SK-N-SH (cell line): ENCODE measurements around the gene TRAF5.

ENCODE experiments used
- SMC3 ChIP-seq: IDR thresholded peaks from 2 replicates; pipeline ENCODE4 v1.6.1; 2012; ENCODE audit warnings: low read depth, low read length, improper control_type of control experiment
- TF ChIP-seq, protein P1 (sequence below): fragments of 200-600 bp; sonication (generic); IDR thresholded peaks from 2 replicates; pipeline ENCODE4 v1.6.1; 2017; ENCODE audit warnings: antibody characterized with exemption, mild to moderate bottlenecking, moderate library complexity

GRCh38 chr1:211280910-211281309, 45.7 kb upstream of the TRAF5 start:
- no peak for TF ChIP-seq SMC3
- TF ChIP-seq, protein P1, sequence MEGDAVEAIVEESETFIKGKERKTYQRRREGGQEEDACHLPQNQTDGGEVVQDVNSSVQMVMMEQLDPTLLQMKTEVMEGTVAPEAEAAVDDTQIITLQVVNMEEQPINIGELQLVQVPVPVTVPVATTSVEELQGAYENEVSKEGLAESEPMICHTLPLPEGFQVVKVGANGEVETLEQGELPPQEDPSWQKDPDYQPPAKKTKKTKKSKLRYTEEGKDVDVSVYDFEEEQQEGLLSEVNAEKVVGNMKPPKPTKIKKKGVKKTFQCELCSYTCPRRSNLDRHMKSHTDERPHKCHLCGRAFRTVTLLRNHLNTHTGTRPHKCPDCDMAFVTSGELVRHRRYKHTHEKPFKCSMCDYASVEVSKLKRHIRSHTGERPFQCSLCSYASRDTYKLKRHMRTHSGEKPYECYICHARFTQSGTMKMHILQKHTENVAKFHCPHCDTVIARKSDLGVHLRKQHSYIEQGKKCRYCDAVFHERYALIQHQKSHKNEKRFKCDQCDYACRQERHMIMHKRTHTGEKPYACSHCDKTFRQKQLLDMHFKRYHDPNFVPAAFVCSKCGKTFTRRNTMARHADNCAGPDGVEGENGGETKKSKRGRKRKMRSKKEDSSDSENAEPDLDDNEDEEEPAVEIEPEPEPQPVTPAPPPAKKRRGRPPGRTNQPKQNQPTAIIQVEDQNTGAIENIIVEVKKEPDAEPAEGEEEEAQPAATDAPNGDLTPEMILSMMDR: no peak
